HG03135 (cell line): ENCODE data around the gene KCNG2.

Experiments
- ATAC-seq: cut with Tn5 transposase; IDR thresholded peaks from one replicate; pipeline ENCODE4 v1.9.1; 2021; ENCODE audit warnings: mild to moderate bottlenecking, moderate library complexity; ENCODE audit not compliant: unreplicated experiment

KCNG2 gene

DNA sequence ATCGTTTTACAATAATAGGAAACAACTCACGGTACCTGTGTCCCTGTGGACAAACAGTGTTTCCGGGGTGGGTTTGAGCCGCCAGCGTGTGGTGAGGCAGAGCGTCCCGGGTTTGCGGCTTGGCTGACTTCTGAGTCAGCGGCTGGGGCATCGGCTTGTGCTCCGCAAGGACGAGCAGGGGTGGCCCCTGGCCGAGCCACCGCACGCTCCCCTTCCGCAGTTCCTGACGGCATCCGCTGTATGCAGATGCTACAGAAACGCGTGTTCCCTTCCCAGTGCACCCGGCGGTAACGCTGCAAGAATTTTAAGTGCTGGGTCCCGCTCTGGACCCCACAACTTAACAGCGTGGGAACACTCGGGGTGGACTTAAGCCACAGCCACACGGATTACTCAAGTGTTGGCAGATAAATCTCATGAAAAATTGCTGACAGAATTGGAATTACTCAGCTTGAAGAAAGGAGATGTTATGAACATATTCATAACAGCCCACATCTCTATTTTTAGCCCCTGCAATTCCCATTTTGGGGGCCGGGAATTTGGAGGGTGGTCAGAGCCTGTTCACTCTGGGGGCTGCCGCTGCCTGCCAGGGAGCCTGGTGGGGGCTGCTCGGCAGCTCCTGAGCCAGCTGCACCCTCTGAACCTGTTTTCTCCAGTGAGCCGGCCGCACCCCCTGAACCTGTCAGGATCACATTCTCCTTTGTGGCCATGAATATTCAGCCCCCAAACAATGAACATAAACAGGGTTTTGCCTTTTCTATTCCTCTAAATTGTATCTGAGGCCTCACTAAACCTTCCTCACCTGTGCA, 12.6 kb upstream of the KCNG2 start:
- no peak for ATAC-seq

DNA sequence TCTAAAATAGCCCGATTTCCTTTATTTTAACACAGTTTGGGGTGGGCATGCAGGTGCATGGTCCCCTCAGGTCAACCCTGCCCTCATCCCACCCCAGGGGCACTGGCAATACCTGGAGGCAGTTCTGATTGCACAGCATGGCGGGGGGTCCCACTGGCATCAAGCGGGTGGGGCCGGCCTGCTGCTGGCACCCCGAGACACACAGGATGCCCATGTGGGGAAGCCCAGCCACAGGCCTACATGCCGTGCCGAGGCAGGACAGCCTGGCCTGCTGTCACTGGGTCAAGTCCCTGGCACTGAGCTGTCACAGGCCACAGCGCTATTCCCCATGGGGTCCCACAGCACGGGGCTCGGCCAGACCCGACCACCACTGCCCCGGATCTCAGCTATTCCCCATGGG, 11.9 kb upstream of the KCNG2 start:
- ATAC-seq: no peak

DNA sequence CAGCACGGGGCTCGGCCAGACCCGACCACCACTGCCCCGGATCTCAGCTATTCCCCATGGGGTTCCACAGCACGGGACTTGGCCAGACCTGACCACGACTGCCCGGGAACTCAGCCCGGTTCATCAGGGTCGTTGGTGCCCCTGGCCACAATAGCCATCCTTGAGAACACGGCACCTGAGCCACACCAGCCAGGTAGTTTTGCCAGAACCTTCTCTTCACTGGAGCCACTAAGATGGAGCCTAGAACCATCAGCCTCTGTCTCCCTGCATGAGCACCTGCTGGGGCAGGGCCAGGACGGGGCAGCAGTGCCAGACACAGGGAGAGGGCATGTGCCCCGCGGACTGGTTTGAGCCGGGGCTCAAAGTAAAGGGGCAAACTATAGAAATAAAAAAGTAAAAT, 11.4 kb upstream of the KCNG2 start:
- ATAC-seq: no peak

DNA sequence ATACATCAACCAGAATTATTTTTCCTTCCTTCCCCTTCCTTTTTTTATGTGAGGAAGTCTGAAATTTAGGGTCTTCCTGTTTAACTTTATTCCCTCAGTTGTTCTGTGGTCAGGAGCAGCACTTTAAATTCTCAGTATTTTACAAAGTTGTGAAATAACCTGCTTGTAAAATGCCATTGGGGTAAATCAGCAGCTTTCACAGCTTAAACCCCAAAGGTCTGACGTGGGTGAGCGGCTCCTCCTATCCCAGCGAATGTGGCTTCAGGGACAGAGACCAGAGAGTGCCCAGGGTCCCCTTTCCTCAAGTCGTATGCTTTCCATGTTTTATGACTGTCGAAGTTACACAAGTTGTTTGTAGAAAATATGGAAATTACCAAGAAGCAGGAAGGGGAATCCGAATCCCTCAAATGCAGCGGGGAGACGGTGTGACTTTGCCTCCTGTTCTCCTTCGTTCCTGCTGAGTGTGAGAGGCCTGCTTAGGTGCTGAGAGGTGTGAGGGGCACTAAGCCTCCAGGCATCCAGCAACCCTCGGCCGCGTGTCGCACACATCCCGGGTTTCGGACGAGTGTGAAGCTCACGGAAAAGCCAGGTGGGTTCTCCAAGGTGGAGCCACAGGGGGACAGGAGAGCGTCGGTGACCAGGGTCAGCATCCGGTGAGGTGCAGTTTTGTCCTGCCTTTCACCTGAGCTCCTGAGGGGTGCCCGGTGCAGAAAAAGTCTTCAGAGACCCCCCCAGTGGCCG, 10.8 kb upstream of the KCNG2 start:
- no peak for ATAC-seq

DNA sequence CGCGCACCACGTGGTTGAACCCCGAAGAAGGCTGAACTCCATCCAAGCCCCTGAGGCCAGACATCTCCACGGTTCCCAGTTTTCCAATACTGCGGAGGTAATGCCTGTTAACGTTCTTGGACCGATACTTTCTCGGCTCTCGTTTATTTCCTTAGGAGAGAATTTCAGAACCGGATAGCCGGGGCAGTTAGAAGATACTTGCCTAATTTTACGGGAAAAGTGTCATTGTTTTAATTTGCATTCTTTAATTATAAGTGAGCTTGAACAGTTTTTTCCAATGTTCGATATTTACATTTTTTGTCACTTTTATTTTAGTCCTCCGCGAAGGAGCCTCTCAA, 10.2 kb upstream of the KCNG2 start:
- ATAC-seq: no peak

DNA sequence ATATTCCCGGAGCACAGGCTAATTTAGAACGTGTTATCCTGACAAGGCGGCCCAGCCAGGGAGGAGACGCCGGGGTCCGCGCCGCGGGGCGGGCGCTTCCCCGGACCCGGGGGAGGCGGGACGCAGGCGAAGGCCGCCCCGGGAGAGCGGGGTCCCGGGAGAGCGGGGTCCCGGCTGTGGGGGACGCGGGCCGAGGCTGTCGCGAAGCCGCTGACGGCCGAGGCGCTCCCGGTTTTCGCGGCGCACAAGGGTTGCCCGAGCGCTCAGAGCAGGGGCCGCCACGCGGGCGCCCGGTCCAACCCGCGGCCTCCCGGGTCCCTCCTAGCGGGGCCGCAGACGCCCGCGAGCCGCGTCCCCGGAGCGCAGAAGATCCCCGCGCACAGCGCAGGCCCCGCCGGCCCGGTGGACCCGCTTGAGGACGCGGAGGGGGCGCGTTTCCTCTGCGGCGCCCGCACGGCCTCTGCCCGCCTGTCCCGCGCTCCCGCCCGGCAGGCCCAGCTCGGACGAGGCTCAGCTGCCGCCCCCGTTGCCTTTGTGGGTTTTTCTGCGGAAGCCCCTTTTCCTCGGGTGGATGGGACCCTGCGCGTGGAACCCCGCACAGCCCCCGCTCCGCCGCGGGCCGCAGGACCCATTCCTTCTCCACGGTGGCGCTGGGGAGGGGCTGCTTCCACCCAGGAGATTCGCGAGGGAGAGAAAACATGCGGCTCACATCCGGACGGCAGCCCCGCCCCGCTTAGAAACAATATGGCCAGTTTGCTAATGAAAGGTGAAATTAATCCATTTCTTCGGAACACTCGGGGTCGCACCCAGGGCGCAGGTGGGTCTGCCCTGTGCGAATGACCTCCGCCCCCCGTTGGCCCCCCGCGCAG, 9.6 kb upstream of the KCNG2 start:
- ATAC-seq: no peak

DNA sequence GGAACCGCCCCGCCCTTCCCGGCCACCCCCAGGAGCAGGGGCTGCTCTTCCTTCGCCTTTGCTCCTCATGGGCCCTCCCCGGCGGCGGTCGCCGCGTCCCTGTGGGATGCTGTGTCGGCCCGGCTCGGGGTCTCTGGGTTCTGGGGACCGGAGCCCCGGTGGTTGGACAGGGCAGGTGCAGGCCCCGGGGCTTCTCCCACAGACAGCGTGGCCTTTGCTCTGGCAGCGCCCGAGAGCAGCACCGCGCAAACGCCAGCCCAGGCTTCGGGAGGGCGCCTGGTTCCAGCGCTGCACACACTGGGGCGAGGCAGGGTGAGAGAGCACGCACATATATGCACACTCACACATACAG, 9.0 kb upstream of the KCNG2 start:
- no peak for ATAC-seq

DNA sequence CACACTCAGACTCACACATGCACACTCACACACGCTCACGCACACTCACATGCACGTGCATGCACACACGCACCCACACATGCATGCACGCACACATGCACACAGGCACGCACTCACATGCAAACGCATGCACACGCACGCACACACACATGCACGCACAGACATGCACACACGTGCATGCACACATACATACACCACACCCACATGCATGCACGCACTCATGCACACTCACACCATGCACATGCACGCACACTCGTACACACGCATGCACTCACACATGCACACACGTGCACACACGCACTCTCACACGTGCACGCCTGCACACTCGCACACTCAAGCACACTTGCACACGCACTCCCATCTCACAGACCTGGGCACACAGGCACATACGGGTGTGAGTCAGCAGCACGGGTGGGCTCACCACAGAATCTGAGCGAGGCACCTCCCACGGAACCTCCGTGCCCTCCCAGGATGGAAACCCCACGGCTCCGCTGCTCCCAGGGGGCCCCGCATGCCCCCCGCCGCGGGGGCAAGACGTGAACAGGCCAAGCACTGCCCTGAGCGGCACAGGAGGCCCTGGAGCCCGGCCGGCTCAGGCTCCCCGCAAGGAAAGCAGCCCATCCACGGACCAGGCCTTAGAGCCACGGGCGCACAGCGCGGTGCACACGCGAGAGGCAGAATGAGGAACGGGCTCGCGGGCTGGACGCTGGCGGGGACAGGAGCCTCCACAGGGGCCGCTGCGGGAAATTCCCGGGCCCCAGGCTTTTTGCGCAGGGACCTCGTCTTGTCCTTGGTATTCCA, 8.4 kb upstream of the KCNG2 start:
- ATAC-seq: no peak

DNA sequence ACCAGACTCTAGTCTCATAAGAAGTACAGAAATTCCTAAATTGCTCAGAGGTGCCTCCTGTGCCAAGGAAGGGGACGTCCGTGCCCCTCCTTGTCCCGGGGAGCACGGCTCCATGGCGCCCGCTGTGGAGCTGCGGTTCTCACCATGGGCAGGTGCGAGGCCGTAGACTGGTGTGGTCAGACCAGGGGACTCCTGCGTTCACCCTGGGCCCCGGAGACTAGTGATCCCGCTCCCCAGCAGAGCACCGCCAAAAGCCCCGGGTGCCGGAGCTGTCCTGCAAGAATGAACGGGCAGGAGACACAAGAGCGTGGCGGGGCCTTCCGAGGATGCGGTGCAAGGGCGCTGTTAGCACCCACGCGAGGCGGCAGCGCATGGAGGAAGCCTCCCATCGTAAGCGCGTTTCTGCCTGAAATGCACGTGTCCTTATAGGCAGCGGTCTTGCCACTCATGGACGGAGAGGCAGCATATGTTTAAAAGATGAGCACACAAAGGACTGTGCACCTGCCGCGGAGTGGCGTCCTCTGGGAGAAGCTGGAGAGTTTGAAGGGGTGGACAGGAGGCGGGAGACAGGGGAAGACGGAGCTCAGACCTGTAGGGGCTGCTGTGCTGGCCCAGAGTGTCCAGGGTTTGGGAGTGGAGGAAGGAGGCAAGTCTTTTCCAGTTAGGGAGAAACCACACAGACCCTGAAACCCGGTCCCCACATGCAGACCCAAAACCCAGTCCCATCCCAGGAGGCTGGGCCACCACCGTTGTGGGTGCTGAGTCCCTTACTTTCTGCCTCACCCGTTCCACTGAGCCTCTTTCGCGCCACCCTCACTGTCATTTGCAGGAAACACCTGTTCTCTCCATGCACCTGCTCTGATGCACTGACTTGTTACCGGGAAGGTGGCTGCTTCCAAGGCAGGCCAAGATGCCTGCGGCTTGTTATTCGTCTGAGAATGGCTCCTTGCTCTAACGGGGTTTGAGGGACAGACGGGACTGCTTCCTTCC, 7.5 kb upstream of the KCNG2 start:
- no peak for ATAC-seq

DNA sequence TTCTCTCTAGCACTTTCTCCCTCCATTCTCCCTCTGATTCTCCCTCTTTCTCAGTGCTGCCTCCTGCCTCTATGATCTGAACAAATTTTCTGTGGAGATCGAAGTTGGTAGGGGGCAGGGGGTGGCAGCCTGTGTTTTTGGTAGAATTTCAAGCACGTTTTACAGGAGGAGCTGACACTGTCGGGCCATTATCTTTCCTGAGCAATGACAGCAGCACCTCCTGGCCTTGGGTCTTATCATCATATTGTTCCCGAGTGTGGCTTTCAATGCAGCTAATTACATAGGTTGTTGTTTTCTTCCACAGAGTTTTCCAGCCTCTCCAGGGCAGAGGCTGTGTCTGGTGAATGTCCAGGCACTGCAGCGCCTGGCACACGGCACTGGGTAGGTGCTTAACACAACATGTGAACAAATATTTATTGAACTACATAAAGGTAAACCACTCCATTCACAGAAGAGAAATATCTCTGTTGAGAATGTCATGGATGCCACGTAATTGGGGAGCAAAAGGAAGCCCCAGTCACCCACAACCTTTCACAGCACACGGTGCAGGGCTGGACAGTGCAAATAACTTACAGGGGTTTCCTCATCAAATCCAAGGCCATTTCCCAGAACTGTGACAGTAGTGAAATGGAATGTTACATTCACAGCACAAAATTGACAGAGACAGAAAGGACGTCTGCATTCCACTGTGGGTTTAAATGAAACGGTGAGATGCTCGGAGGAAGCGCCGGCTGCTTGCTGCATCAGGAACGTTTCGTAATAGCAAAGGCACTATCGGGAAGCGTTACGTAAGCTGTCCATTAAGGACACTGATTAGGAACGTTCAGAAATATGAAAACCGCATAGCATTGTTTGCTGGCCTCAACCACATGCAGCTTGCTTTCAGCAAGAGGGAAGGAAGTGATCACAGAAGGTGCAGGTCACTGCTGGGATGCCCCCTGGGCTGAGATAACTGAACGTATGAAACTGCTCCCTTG, 6.5 kb upstream of the KCNG2 start:
- no peak for ATAC-seq

DNA sequence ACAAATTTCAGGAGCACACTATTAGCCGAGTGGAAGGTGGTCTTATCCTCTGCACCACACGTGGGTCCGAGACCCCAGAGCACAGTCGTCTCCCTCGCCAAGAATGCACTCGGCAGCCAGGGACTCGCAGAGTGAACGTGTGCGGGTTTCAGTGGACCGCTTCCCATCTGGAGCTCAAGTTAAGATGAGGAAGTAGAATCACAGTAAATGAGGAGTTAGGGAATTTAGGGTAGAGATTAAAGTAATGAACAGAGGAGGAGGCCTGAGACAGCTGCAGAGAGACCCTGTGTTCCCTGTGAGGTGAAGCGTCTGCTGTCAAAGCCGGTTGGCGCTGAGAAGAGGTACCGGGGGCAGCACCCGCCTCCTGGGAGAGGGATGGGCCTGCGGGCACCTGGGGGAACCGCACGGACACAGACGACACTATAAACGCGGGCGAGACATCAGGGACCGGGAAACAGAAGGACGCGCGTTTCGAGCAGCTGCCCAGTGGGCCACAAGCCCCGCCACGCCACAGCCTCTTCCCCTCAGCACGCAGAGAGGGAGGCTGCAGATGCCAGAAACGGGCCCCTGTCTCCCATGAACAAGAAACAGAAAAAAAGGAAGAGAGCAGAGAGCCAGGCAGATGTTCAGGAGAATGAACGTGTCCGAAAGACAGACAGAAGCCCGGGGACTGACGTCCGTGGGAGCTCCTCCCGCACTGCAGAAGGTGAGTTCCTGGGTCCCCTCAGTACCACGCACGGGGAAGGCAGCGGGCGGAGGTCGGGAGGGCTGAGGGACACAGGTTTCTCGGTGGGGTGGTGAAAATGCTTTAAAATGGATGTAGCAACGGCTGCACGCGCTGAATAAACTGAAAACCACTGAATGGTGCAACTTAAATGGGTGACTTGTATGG, 5.4 kb upstream of the KCNG2 start:
- ATAC-seq: no peak

DNA sequence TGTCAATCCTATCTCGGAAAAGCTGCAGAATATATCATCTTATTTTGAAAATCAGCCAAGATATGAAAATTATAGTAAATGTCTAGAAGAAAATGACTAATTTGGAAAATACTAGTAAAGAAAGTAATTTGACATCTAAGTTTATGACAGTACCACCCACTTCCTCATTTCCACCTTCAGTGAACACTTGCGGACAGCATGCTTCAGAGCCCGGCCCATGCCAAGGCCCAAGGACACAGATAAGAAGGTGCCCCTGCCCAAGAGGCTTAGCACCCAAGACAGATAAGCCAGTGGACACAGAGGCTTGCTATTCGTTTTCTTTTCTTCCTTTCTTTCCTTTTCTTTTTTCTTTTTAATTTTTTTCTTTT, 4.8 kb upstream of the KCNG2 start:
- ATAC-seq: no peak

DNA sequence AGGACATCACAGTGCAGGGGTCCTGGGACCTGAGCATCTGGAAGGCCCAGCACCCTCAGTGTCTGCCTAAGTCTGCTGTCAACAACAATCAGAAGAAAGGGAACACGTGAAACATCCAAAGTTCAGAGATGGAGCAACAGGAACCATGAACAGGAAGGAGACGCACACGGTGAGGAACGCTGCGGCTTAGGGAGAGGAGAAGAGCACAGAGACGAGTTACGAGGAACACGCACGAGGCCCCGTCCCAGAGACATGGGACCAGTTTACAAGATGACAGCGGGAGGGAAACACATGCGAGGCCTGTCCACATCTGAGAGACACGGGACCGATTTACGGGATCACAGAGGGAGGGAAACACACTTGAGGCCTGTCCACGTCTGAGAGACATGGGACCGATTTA, 2.9 kb upstream of the KCNG2 start:
- no peak for ATAC-seq

DNA sequence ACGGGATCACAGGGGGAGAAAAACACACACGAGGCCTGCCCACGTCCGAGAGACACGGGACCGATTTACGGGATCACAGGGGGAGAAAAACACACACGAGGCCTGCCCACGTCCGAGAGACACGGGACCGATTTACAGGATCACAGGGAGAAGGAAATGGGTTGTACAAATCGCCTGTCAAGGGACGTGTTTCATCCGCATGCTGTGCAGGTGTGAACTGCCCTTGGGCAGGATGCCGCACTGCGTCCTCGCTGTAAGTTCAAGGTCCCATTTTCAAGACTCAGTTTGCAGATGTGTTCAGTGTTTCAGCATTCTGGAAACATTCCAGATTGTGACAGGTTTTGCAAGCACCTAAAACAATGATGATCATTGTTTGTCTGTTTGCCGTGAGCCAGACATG, 2.3 kb upstream of the KCNG2 start:
- ATAC-seq: no peak

DNA sequence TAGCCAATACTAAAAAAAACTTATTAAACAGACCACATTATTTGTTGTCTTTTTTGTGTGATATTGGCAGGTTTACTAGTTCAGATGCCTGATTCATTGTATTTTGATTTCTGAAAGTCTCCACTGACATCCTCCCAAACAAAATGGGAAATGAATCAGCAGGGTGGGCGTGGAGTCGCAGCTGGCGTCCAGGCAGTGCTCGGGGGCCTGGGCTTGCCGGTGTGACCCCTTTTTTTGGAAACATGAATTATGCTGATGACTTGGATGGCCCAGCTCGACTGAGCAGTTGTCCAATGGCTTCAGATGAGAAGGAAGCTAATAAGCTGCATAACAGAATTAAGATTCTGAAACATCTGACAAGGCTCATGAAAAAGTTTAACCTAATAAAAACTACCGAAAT, 1.7 kb upstream of the KCNG2 start:
- ATAC-seq: no peak

DNA sequence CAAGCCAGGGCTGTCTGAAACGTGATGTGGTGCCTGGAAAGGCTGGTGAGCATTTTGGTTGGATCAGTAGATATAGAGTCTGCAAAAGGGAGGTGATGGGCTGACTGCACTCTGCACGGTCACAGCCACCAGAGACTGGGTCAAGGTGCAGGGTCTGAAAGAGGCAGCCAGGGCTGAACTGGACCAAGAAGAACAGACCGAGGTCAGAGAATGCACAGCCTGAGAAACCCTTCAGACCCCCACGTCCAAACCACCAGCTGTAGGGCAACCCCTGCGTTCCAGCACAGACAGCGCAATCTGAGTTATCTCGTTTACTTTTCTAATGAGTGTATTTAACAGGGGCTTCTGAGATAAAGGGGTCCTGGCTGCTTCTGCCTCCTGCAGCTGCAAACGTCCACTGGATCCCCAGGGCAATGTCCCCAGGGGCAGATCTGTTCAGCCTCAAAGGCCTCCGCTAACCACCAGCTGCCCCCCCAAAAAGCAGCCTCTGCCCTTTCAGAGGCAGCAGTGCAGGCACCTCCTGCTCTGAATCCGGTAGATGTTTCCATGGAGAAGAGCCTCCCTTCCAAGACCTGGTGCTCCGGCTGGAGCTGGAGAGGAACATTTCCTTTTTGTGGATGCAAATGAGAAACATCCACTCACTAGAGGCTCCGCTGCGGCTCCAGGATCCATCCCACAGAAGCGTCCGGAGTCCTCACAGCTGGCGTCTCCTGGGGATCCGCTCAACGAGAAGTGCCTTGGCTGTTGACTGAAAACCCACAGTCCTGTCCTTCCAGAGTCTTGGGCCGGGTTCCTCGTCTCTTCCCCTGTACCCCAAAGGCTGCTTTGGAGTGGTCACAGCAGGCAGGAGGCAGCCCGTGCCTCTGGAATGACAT, 970 bp upstream of the KCNG2 start:
- no peak for ATAC-seq
